ENCODE measurements around the gene PLEKHH1.

The PLEKHH1 gene

DNA sequence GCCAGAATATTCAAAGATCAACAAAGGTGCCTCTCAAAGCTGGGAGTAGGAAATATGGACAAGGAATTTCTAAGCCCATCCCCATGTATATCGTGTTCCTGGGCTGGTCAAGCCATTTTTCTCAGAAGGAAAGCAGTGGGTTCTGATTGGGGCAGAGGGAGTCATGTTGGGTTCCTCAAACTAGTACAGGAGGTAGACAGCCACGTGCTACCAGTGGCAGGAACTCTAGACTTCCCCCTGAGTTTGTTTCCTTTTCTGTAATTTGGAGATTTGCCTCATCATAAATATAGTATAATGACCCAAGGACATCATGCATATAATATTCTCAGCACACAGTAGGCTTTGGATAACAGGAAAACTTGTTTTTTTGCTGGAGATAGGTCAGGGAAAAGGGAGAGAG lies 16.4 kb upstream of the PLEKHH1 start:
- Mint-ChIP-seq H3K27me3 (no peaks in the 10 kb centered on the region), H3K27ac (peak overlapping the region; percentile 26), H3K4me1 (ENCODE audit: low read depth) (peaks cover 18% of the 10 kb centered on the region), H3K4me3 (peak overlapping the region; percentile 18), H3K36me3 (ENCODE audit: low read depth) (no peaks in the 10 kb centered on the region), H3K9me3 (no peaks in the 10 kb centered on the region)
- no peak for DNase-seq

DNA sequence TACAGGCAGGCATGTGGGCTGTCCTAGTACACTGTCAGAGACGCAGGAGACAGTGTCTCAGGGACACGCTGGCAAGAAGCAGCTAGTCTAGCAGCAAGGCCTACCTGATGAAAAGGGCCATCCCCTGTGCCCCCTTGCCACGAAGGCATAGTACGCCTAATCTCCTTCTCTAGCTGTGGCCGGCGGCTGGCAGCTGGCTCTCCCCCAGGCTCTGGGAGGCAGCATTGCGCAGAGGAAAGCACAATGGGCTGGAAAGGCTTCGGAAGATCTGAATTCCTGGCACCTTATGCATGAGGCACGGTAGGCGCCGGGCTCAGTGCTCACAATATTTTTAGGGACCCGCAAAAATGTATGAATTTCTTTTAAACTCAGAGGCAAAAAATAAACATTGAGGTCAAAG lies 16.0 kb upstream of the PLEKHH1 start:
- Mint-ChIP-seq H3K36me3 (ENCODE audit: low read depth) (no peaks in the 10 kb centered on the region), H3K27ac (no peak overlapping the region), H3K27me3 (no peaks in the 10 kb centered on the region), H3K9me3 (no peaks in the 10 kb centered on the region), H3K4me3 (no peak overlapping the region), H3K4me1 (ENCODE audit: low read depth) (peaks cover 18% of the 10 kb centered on the region)
- DNase-seq: no peak

DNA sequence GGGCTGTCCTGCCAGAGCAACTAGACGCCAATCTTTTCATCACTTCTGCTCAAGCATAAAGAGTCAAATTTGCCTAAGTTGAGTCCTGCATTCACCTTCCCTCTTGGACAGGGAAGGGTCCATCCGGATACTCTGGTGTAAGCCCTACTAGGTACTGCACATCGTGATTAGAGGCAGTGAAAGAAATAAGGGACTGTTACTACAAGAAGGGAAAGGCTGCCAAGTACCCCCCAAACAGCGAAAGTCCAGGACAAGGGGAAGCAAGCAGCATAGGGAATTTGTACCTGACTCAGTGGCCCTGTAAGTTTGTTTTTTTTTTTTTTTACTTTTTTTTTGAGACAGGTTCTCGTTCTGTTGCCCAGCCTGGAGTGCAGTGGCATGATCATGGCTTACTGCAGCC lies 13.7 kb upstream of the PLEKHH1 start:
- no peaks in the 10 kb centered on the region for H3K9me3 Mint-ChIP-seq
- DNase-seq: no peak
- no peak overlapping the region for H3K4me3 Mint-ChIP-seq
- H3K4me1 Mint-ChIP-seq (ENCODE audit: low read depth): peaks cover 10% of the 10 kb centered on the region
- peaks cover 10% of the 10 kb centered on the region for H3K27me3 Mint-ChIP-seq
- no peak overlapping the region for H3K27ac Mint-ChIP-seq
- no peaks in the 10 kb centered on the region for H3K36me3 Mint-ChIP-seq (ENCODE audit: low read depth)

DNA sequence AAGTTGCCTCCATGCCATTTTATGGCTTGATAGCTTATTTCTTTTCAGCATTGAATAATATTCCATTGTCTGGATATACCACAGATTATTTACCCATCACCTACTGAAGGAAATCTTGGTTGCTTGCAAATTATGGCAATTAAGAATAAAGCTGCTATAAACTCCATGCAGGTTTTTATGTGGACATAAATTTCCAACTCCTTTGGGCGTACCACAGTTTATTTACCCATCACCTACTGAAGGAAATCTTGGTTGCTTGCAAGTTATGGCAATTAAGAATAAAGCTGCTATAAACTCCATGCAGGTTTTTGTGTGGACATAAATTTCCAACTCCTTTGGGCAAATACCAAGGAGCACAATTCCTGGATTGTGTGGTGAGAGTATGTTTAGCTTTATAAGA lies 12.6 kb upstream of the PLEKHH1 start:
- Mint-ChIP-seq H3K4me3 (no peak overlapping the region), H3K4me1 (ENCODE audit: low read depth) (peaks cover 7% of the 10 kb centered on the region), H3K36me3 (ENCODE audit: low read depth) (no peaks in the 10 kb centered on the region), H3K27ac (no peak overlapping the region), H3K9me3 (no peaks in the 10 kb centered on the region), H3K27me3 (peaks cover 17% of the 10 kb centered on the region)
- no peak for DNase-seq

DNA sequence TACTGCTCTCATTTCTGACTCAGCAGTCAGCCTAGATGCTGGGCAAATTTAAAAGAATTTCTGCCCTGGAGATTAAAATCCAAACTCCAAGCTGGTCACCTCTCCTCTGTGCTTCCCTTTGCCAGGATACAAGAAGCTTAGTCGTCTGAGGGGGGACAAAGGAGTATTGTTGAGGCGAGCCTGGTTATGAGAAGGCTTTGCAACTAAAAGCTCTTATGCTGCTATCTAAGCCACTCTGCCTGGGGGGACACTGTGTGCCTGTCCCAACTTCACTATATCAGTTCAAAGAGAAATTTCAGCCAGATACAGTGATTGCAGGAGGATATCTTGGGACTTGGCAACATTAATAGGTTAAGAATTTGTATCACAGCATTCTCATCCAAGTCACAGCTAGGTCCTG lies 10.8 kb upstream of the PLEKHH1 start:
- Mint-ChIP-seq H3K36me3 (ENCODE audit: low read depth) (no peaks in the 10 kb centered on the region), H3K4me3 (no peak overlapping the region), H3K27me3 (peaks cover 23% of the 10 kb centered on the region), H3K4me1 (ENCODE audit: low read depth) (no peaks in the 10 kb centered on the region), H3K9me3 (no peaks in the 10 kb centered on the region), H3K27ac (no peak overlapping the region)
- no peak for DNase-seq

DNA sequence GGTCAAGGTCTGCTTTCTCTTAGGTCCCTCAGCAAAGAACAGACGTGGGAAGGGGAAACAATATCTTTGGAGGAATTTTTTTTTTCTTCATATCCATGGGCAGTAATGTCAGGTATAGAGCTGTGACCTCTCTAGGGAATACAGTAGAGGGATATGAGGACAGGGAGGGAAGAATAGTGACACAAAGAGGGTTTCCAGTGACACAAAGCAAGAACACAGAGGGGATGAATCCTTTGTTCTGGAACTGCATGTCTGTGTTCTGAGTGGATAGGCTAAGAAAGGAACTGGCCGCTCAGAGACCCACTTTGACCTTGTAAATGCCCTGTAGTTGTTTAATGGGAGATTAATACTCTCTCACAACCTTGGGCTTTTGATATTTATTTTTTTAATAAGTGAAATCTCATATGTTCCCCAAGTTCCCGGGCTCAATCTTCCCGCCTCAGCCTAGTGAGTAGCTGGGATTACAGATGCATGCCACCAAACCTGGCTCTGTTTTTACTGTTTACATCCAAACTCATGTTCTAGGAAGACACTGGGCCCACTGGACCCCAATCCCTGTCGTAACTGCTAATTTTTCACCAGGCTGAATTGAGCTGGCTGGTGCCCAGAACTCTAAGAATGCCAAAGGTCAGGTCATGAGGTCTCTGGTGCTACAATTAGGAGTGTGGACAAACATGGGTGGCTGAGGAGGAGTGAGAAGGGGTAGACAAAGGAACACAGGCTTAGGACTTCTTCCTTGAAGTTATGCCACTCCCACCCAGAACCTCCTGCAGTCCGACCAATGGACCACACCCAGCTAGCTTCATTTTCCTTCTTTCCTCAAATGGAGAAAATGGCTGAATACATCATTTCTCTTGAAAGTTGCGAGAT lies 9.1 kb upstream of the PLEKHH1 start:
- Mint-ChIP-seq H3K27me3 (peaks cover 23% of the 10 kb centered on the region), H3K27ac (no peak overlapping the region)

DNA sequence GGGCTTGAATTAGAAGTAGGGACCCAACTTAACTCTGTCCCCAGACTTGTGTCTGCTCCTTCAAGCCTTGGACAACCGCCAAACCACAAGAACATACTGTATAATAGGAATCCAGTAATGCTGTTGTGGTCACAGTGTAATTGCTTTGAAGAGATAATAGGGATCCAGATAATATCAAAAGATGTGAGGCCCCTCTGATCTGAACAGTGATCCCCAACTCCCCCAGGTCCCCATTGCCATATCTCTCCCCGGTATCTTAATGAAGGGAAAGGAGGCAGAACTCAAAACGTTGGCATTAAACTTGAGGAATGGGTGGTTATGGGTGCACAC lies 8.5 kb upstream of the PLEKHH1 start:
- Mint-ChIP-seq H3K27me3 (peaks cover 23% of the 10 kb centered on the region), H3K9me3 (no peaks in the 10 kb centered on the region), H3K4me1 (ENCODE audit: low read depth) (no peaks in the 10 kb centered on the region), H3K36me3 (ENCODE audit: low read depth) (no peaks in the 10 kb centered on the region), H3K4me3 (no peak overlapping the region), H3K27ac (no peak overlapping the region)
- no peak for DNase-seq

More for the DNA sequence above, 9.1 kb upstream of the PLEKHH1 start:
- Mint-ChIP-seq H3K4me1 (ENCODE audit: low read depth) (no peaks in the 10 kb centered on the region), H3K36me3 (ENCODE audit: low read depth) (no peaks in the 10 kb centered on the region), H3K4me3 (no peak overlapping the region), H3K9me3 (no peaks in the 10 kb centered on the region)
- DNase-seq: no peak

DNA sequence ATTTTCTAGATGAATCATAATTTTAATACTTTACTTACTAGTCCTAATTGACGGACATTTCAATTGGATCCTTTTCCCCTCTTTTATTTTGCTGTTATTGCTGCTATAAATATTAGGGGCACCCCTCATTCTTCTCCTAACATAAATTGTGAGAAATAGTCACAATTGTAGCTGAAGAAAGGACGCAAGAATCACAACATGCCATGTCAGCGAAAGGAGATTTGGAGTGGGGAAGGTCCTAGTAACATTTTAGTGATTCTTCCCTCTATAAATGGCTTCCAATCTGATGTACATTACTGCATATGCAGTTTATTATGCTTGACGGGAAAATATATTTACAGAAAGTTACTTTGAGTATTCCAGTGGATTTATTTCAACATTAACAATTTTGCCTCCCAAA lies 7.7 kb upstream of the PLEKHH1 start:
- peaks cover 23% of the 10 kb centered on the region for H3K27me3 Mint-ChIP-seq

DNA sequence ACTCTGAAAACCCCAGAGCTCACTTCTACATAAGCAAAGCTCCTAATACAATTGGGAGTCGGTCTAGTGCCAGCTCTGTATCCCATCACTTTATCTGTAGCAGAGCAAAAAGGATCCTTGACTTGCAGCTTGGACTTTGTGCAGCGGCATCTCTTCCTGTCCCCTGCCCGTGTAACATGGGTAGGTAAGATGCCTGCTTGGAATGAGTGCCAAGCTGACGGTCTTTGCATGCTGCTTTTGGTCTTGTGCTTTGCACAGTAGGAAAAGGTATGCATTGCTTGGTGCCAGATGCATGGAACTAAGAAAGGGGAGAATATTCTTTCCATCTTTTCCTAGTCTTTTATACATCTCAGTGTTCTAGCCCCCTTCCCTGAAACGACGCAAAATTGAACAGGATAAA lies 6.9 kb upstream of the PLEKHH1 start:
- DNase-seq: no peak
- Mint-ChIP-seq H3K27ac (no peak overlapping the region), H3K27me3 (peaks cover 28% of the 10 kb centered on the region), H3K4me3 (no peak overlapping the region), H3K36me3 (ENCODE audit: low read depth) (no peaks in the 10 kb centered on the region), H3K4me1 (ENCODE audit: low read depth) (no peaks in the 10 kb centered on the region), H3K9me3 (no peaks in the 10 kb centered on the region)

More for the DNA sequence above, 7.7 kb upstream of the PLEKHH1 start:
- H3K27ac Mint-ChIP-seq: no peak overlapping the region
- no peak for DNase-seq
- H3K4me3 Mint-ChIP-seq: no peak overlapping the region
- H3K4me1 Mint-ChIP-seq (ENCODE audit: low read depth): no peaks in the 10 kb centered on the region
- H3K36me3 Mint-ChIP-seq (ENCODE audit: low read depth): no peaks in the 10 kb centered on the region
- H3K9me3 Mint-ChIP-seq: no peaks in the 10 kb centered on the region

DNA sequence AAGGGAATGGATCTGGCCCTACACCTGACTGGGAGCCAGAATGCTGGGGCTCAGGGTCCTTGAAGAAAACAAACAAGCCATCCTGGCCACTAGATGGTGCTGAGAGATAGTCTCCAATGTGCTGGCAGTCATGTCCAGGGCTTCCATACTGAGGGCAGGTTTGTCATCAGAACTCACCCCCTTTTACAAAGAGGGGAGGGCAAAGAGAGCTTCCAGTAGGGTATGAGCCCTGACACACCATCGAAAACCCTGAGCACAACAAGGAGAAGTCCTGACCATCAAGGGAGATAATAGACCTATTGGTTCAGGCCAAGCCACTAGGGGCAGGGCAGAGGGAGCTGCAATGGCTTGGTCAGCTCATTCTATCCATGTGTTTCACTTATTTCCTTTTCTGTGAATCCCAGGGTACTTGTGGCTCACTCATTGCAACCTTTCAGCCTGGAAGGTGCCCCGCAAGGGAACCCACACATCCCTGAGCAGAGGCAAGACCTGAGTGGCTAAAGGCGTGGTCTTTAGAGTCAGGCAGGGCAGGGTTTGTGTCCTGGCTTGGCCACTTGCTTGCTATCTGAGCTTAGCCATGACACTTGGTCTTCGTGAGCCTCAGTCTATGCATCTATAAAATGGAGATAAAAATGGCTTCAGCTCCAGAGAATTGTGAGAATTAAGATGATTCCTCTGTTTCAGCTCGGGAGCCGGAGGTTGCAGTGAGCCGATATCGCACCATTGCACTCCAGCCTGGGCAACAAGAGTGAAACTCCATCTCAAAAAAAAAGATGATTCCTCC lies 6.2 kb upstream of the PLEKHH1 start:
- Mint-ChIP-seq H3K4me3 (no peak overlapping the region), H3K36me3 (ENCODE audit: low read depth) (no peaks in the 10 kb centered on the region), H3K27ac (no peak overlapping the region), H3K9me3 (no peaks in the 10 kb centered on the region), H3K4me1 (ENCODE audit: low read depth) (no peaks in the 10 kb centered on the region), H3K27me3 (peaks cover 29% of the 10 kb centered on the region)
- DNase-seq: no peak

DNA sequence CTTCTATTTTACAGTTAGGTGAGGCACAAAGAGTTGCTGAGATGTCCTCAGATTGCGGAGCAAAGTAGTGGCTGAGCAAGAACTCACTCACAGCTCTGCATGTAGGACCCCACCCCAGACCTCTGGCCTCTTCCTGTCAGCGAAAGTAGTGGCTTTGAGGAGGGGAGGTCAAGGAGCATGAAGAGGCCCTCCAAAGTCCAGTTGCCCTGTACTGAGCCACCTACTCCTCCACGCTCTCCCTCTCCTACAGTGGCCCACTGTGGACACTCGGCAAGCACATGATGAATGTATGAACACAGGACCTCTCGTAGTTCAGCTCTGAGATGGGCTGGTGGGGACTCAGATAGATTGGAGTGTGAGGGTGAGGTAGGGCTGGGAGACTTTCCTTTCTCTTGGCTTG lies 5.3 kb upstream of the PLEKHH1 start:
- Mint-ChIP-seq H3K36me3 (ENCODE audit: low read depth) (no peaks in the 10 kb centered on the region), H3K27ac (no peak overlapping the region), H3K4me3 (no peak overlapping the region), H3K4me1 (ENCODE audit: low read depth) (peaks cover 4% of the 10 kb centered on the region), H3K9me3 (no peaks in the 10 kb centered on the region), H3K27me3 (peaks cover 31% of the 10 kb centered on the region)
- DNase-seq: no peak

DNA sequence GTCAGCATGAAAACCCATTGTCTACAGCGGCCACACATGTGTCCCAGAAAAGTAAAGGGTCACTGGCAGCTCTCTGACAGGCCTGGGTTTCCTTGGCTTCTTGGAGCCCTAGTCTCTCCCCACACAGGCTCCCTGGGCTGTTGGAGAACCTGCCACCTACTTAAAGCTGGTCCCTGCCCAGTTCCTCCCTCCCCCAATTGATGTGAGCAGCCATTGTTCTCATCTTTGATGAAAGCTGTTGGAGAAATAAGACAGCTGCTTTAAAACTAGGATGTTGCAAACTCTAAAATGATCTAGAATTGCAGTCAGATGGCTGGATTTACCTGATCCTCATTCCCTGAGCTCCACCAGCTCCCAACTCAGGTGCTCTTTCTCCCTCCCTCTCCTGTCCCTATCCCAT lies 4.8 kb upstream of the PLEKHH1 start:
- H3K9me3 Mint-ChIP-seq: no peaks in the 10 kb centered on the region
- H3K4me3 Mint-ChIP-seq: no peak overlapping the region
- H3K4me1 Mint-ChIP-seq (ENCODE audit: low read depth): peaks cover 4% of the 10 kb centered on the region
- no peak for DNase-seq
- H3K36me3 Mint-ChIP-seq (ENCODE audit: low read depth): no peaks in the 10 kb centered on the region
- no peak overlapping the region for H3K27ac Mint-ChIP-seq
- H3K27me3 Mint-ChIP-seq: peaks cover 31% of the 10 kb centered on the region

DNA sequence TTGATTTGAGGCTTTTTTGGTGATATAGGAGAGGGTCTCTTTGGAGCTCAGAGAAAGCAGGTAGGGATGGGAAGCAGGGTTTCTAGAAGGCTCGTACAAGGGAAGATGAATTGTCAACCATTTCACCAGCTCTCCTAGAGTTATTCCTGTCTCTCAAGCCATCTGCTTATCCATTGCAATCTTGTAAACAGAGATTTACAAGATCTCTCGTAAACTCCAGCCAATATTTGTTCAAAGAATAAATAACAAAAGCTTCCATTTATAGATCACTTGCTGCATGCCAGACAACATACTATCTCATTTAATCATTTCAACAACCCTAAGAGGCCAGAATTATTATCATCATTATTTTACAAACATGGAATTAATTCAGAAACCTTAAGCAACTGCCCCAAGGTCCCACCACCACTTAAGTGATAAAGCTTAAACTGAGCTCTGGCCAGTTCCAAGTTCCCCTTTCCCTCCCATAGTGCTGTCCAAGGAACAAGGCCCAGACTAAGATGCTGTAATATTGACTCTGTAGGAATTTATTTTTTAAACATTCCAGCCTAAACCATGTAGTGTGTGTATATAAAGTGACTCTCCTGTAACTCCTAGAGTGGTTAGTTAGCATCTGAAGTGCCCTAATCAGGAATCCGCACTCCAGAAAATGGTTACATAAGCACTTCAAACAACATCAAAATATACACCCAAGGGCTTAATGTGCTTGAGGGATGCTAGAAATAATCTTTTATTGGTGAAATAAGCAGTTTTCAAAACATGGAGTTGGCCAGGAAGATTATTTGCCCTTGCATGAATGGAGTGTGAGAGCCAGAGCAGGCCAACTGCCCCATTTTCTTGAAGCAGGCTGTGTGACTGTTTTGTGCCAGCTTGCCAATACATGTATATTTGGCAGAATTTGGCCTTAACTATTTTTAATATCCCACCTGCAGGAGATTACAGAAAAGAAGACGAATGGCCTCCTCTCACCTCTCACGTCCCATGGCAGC lies 2.8 kb upstream of the PLEKHH1 start:
- Mint-ChIP-seq H3K36me3 (ENCODE audit: low read depth) (no peaks in the 10 kb centered on the region), H3K9me3 (no peaks in the 10 kb centered on the region), H3K4me3 (no peak overlapping the region), H3K4me1 (ENCODE audit: low read depth) (peaks cover 8% of the 10 kb centered on the region), H3K27me3 (peaks cover 37% of the 10 kb centered on the region), H3K27ac (no peak overlapping the region)
- DNase-seq: no peak

DNA sequence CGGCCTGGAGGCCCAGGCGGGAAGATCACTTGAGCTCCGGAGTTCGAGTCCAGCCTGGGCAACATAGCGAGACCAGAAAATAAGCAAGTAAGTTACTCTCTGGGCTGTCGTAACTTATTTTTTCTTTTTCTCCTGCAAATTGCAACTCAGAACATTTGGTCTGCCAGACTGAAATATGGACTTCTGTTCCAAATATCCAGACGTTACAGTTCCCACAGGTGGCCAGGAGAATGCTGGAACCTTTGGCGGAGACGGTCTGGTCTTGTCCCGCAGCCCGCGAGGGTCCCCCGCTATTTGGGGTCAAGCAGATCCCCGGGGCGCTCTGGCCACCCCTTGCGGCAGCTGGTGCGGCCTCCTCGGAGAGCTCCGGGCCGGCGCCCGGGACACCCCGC lies 488 bp upstream of the PLEKHH1 start:
- no peaks in the 10 kb centered on the region for H3K36me3 Mint-ChIP-seq (ENCODE audit: low read depth)
- no peak overlapping the region for H3K27ac Mint-ChIP-seq
- no peaks in the 10 kb centered on the region for H3K9me3 Mint-ChIP-seq
- DNase-seq: no peak
- peaks cover 32% of the 10 kb centered on the region for H3K27me3 Mint-ChIP-seq
- H3K4me1 Mint-ChIP-seq (ENCODE audit: low read depth): peaks cover 8% of the 10 kb centered on the region
- H3K4me3 Mint-ChIP-seq: peak overlapping the region; percentile 59
